GM19372 (cell line): ENCODE data around the gene EPO.

Experiments used
- ATAC-seq: cut with Tn5 transposase; IDR thresholded peaks from one replicate; pipeline ENCODE4 v1.9.1; 2021; ENCODE audit warnings: mild to moderate bottlenecking, low read depth, moderate library complexity; ENCODE audit not compliant: unreplicated experiment

The EPO gene

DNA sequence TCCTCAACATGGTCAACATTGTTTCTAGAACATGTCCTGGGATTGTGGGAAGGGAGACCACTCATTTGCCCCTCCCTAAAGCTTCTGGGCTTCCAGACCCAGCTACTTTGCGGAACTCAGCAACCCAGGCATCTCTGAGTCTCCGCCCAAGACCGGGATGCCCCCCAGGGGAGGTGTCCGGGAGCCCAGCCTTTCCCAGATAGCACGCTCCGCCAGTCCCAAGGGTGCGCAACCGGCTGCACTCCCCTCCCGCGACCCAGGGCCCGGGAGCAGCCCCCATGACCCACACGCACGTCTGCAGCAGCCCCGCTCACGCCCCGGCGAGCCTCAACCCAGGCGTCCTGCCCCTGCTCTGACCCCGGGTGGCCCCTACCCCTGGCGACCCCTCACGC, at the start of gene EPO:
TSS of gene EPO (plus strand) at position 190 of the 392 bp plus-strand sequence. CDS start 513 bp downstream, outside the sequence.
- no peak for ATAC-seq

DNA sequence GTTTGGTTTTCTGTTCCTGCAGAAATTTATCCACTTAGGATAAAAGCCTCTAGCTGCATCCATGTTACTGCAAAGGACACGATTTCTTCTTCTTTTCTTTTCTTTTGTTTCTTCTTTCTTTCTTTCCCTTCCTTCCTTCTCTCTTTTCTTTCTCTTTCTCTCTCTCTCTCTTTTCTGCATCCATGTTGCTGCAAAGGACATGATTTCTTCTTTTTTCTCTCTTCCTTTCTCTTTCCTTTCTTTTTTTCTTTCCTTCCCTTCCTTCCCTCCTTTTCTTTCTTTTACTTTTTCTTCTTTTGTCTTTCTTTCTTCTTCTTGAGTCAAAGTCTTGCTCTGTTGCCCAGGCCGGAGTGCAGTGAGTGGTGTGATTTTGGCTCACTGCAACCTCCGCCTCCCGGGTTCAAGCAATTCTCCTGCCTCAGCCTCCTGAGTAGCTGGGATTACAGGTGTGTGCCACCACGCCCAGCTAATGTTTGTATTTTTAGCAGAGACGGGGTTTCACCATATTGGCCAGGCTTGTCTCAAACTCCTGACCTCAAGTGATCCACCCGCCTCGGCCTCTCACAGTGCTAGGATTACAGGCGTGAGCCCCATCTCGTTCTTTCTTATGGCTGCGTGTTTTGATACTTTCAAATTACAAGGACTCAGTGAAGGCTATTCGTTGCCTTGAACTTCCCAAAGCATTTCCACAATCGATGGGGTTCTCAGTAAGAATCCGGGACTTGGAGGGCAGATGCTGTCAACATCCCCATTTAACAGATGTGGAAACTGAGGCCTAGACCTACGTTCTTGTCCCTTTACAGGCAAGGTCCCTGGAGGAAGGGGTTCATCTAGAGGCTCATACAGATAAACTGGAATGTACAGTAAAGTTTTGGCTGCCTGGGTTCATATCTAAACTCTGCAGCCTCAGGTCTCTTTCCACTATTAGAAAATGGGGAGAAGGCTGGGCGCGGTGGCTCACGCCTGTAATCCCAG, 48.6 kb upstream of the EPO start:
- no peak for ATAC-seq

DNA sequence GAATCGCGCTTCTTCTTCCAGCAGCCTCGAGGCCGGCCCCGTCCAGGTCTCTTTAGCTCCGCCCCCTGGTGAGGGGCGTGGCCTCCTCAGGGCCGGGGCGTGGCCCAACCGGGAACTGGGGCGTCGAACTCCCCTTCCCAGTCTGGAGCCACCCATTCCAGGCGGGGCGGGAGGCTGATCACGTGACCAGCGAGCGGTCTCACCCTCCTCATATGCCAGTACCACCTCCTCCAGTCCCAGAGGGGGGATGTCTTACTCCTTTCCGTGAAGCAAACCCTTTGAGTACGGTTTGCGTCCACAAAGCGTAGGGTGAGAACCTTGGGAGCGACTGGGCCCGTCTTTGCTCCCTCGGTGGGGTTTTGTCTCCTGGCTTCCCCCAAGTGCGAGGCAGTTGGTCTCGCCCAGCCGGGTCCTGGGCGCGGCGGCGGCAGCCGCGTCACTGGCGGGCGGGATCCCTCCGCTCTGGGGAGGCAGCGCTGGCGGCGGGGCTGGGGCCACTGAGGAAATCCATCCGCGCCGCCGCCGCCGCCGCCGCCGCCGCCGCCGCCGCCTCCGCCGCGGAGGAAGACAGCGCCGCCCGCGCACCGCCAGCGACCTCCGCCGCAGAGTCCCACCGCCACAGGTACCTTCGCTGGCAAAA, 46.8 kb upstream of the EPO start, which contains the start of gene GNB2:
TSS of gene GNB2 (plus strand) at position 439 of the 640 bp plus-strand sequence. CDS start 2,526 bp downstream, outside the sequence.
- ATAC-seq: peak; percentile 67

DNA sequence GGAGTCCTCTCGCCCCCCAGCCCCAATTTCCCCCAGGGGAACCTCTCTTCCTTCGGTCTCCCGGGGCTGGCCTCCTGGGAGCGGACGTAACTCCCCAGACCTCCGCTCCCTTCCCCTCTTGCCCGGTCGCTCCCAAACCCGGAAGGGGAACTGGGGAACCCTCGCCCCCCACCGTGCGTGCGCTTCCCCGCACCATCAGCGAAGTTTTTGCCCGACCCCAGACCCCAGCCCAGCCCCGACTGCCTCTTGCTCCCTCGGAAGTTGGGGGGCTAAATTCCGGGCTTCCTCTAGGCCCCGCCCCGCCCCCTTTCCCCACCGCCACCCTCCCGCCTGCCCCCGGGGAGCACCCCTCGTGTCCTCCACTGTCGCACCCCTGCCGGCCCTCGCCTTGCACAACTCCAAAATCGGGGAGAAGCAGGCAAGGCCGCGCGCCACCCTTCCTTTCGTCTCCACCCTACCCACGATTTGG, 46.3 kb upstream of the EPO start:
- no peak for ATAC-seq

DNA sequence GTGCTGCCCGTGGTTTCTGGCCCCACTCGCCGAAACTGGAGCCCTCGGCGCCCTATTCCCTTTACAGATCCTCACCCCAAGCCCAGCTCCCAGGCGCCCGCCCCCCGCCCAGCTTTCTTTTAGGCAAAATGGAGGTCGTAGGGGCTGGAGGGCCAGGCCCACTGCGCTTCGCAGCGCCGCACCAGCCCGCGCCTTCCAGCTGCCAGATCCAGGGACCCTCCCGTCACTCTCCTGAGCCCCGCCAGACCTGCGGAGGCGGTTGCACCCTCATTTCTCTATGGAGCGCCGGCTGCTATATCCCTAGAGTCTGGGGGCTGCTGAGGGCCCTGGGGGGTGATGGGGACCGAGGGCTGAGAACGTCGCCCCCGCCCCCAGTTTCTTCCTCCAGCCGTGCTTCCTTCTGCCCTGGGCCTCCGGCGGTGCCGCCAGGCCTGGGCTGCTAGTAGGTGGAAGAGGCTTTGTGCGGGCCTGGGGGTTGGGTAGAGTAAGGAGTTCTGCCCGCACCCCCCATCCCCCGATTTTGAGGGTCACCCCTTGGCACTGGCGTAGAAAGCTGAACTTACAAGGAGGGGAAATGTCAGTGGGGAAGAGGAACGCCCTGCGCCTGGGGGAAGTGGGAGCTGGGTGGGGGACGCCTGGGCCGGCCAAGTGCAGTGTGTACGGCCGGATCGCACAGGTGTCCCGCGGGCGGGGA, 45.7 kb upstream of the EPO start:
- ATAC-seq: no peak

DNA sequence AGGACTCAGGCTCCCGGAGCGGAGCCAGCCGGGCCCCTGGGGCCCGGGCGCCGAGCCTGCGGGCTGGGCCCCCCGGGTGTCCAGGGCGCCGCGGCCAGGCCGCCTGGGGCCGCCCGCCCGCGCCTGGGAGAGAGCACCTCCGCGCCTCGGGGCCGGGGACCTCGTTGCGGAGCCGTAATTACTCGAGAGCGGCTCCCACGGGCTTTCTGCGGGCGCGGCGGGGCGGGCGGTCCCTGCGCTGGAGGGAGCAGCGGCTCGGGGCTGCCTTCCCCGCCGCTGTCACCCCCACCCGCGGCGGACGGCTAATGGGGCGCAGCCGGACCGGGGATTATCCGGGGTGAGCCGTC, 45.2 kb upstream of the EPO start:
- ATAC-seq: no peak

DNA sequence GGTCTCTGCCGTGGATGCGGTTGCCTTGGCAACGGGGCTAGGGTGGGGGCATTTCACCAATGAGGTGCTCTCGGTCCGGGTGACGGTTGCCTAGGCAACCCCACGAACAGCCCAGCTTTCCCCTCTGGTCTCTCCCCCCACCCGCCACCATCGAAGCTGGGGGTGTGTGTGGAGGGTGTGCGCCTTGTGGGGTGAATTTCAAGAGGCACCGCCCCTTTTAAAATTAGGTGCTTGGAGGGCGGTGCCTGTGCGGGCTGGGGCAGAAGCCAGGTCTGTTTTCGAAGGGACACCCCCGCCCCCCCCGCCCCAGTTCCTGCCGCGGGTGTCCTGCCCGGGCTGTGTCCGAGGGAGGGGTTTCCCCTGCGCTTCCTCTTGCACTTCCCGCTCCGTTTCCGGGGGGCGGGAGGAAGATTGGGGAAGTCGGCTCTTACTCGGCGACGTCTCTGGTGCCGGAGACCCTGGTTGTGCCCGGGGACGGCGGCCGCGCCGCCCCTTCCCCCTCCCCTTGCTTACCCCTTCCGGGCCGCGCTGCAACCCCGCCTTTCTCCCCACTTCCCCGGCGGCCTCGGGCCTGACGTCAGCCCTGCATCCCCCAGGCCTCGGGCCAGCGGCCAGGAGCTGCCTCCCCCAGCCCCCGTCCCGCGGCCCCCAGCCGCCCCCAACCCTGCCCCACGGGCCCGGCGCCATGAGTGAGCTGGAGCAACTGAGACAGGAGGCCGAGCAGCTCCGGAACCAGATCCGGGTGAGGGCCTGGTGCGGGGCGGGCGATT, 44.5 kb upstream of the EPO start:
- no peak for ATAC-seq

DNA sequence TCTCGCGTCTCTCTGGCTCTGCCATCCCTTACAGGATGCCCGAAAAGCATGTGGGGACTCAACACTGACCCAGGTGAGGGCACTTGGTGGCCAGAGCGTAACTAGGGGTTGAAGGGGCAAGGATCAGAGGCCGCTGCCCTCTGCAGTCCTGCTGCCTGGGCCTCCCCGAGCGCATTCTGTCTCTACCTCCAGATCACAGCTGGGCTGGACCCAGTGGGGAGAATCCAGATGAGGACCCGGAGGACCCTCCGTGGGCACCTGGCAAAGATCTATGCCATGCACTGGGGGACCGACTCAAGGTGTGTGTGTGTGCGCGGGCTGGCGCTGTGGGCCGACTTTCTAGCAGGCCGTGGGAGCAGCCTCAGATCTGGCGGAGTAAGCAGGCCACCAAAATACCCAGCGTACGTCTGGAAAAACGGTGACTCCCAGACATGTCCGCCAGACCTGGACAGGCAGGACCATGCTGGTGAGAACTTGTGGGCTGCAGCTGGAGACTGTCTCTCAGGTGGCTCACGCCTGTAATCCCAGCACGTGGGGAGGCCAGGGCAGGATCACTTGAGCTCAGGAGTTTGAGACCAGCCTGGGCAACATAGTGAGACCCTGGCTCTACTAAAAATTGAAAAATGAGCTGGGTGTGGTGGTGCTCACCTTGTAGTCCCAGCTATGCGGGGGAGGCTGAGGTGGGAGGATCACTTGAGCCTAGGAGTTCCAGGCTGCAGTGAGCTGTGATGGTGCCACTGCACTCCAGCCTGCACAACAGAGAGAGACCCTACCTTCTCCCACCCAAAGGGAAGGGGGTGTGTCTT, 43.6 kb upstream of the EPO start:
- ATAC-seq: no peak

DNA sequence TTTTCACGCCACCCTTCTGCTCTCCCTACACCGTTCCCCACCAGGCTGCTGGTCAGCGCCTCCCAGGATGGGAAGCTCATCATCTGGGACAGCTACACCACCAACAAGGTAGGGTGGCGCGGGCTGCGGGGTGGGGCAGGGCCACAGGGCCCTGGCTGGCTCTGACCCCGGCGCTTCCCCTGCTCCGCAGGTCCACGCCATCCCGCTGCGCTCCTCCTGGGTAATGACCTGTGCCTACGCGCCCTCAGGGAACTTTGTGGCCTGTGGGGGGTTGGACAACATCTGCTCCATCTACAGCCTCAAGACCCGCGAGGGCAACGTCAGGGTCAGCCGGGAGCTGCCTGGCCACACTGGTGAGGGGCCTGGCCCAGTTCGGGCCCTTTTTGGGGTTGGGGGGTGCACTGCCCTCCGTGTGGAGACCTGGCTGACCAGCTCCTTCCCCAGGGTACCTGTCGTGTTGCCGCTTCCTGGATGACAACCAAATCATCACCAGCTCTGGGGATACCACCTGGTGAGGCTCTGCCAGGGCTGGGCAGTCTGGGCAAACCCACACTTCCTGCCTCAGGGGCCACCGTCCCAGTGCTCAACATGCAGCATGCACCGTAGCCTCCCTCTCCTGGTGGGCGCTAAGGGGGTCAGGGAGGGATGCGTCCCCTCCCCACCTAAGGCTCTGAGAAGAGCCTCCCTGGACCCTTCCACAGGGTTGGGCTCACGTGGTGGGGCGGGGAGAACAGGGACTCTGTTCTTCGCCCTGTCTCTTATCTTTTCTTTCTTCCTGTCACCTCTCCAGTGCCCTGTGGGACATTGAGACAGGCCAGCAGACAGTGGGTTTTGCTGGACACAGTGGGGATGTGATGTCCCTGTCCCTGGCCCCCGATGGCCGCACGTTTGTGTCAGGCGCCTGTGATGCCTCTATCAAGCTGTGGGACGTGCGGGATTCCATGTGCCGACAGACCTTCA, 42.7 kb upstream of the EPO start:
- no peak for ATAC-seq

DNA sequence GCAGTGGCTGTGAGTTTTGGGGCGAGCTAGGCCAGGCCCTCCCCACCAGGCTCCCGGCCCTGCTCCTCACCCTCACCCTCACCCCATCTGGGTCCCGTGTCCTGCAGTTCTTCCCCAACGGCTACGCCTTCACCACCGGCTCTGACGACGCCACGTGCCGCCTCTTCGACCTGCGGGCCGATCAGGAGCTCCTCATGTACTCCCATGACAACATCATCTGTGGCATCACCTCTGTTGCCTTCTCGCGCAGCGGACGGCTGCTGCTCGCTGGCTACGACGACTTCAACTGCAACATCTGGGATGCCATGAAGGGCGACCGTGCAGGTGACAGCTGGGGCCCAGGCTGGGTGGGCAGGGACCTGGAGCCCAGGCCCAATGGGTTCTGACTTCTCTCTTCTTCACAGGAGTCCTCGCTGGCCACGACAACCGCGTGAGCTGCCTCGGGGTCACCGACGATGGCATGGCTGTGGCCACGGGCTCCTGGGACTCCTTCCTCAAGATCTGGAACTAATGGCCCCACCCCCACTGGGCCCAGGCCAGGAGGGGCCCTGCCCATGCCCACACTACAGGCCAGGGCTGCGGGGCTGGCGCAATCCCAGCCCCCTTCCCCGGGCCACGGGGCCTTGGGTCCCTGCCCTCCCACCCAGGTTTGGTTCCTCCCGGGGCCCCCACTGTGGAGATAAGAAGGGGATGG, 41.8 kb upstream of the EPO start:
- no peak for ATAC-seq

DNA sequence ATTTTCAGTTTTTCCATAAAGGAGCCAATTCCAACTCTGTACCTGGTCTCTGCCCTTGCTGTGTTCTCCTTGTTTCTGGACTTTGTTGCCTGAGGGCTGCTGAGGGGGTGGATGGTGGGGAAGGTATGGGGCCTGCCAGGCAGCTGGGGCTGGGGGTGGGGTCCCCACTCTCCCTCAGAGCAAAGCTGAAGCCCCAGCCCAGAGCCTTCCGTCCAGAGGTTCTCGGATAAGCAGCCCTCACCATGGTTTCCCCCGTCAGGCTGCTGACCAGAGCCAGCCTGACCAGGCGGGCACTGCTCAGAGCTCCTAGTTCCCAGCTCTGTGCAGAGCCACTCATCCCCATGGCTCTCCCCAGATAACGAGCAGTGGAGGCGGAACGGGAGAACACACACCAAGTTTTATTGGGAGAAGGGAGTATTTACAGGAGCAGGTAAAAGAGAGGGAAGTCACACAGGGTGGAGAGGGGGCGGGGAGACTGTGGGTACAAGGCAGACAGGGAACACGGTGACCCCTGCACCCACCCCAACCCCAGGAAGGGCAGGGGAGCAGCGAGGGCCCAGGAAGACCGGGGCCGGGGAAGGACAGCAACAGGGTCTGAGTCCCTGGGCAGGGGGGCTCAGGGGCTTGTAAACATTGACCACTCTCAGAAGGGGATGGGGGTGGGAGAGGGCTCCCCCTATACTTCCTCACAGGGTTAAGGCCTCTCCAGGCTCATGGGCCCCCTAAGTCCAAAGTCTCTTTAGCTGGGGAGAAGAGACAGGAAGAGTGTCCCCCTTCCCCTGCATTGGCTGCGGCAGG, 40.9 kb upstream of the EPO start:
- ATAC-seq: no peak

DNA sequence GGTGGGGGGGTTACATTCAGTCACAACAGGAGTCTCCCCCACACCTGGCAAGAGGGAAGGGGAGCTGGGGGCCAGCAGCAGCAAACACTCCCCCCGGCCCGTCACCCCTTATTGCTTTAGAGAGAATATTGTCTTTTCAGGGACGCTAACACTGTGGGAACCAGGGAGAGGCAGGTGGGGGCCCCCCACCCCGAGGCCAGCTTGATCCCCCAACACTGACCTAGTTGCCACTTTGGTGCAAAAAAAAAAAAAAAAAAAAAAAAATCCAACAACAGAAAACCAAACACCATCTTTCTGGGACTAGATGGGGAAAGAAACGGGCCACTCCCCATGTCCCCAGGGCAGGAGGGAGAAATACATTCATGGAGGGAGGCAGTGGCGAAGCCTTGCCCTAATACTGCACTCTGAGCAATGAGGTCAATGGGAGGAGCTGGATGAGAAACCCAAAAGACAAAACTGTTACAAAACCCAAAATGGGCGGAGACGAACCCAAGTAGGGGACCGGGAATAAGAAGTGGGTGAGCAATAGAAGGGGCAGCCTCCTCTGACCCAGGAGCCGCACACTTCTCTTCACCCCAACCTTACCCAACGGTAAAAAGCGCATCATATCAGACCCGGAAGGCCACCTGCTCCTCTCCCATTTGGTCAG, 40.2 kb upstream of the EPO start:
- no peak for ATAC-seq

DNA sequence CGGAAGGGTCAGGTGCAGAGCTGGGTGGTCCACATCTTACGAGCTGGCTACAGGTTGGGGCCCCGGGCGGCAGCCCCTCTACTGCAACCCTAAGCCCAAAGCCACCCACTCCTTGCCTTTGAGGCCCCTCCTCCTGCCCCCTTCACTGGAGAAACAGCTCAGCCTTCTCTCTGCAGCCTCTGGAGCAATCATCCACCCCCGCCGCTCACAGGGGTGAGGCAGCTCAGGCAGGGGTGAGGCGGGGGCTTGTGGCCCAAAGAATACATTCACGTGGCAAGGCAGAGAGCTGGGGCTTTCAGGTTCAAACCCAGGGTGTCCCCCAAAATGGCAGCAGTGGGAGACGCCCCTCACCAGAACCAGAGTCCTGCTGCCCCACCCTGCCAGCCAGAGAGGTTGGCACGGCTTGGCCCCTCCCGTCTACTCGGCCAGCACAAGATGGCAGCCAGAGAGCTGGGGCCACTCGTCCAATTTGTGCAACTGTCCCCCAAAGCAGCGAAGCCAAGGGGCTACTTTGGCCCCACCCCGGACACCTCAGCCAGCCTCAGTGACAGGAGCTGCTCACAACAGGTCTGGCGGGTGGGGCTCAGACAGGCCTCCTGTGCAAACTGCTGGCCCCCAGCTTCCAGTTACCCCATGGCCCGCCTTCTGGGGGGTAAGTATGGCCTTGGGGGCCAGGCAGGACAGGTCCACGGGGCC, 39.5 kb upstream of the EPO start:
- no peak for ATAC-seq

DNA sequence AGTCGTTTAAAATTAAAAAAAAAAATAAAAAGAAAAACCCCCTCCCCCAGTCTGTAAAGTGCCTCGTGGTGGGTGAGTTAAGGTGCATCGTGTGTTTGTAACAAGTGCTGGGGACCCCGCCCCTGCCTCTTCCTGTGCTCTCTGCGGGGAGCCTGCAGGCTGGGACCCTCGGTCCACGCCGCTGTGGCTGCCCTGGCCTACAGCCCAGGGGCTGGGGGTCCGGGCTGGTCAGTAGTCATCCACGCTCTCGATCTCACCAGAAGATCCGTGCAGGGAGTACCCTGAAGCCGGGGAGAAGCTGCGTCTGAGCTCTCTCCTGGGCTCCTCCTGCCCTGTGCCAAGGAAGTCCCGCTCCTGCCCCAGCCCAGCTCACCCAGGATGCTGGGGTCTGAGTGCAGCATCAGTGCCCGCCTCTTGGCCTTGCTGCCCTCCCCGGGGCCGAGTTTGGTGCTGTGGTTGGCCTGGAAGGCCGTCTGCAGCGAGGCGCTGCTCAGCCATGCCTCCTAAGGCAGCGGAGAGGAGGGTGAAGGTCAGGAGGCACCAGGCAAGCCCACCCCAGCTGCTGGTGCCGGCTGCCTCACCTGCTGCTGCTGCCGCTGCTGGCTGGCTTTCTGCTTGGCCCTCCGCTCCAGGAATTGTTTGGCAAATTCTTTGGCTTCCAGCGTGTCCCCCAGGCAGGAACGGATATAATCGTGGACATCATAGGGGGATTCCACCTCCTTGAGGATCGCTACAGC, 38.6 kb upstream of the EPO start:
- ATAC-seq: no peak

DNA sequence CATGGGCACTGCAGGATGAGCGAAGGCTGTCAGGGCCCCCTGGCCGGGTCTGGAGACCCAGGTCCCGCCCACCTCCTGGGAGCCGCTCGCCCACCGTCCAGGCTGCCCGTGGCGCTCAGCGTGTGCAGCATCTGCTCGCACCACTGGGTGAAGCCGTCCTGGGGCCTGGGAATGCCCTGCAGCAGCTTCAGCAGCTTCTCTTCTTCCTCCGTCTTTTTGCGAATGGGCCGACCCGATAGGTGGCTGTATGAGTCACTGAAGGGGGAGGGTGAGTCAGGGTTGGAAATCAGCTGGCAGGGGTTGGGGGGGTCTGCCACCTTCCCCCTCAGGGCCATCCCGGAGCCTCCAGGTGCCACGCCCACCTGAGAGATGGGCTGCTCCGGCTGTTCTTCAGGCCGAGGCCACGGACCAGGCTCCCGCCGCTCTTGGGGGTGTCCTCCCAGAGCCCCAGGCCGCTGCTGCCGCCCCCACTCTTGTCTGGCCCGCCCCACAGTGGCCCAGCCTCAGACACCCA, 38.0 kb upstream of the EPO start:
- ATAC-seq: no peak
